Measurements from ENCODE around the gene RNF126. TPM values are rescaled to one million over a fixed set of nuclear protein-coding genes. Genes with fewer than 3 reads are reported as not detected.

Gene RNF126
- polyA plus RNA-seq, 1 donor (not counting 4 experiments of a cell fraction or from before 2014, with no cell fraction given): 8.2 TPM

GRCh38 chr19:643736-644135, 19.3 kb downstream of the RNF126 start:
- no peak for TF ChIP-seq EZH2 (IDR thresholded peaks at IDR 0.05; ENCODE audit: low read length)
- TF ChIP-seq CTCF (optimal IDR thresholded peaks at IDR 0.05 in 1 of 3, IDR thresholded peaks at IDR 0.05 in 1 of 3, conservative IDR thresholded peaks at IDR 0.05 in 1 of 3; ENCODE audit: extremely low read depth in 1 of 3, insufficient read depth in 2 of 3, low read length in 3 of 3): no peak
- H3K27me3 ChIP-seq (ENCODE audit: control insufficient read depth, extremely low read depth, insufficient read depth, low read length): no peaks in the 10 kb centered on the region
- no peak overlapping the region for H3K27ac ChIP-seq (ENCODE audit: control insufficient read depth, insufficient read depth, low read length)
- no peaks in the 10 kb centered on the region for H3K79me2 ChIP-seq (ENCODE audit: control insufficient read depth, insufficient read depth, low read length)
- peaks cover 9 to 17% of the 10 kb centered on the region in 2 experiments for H3K36me3 ChIP-seq (ENCODE audit: control insufficient read depth in 2 of 2, extremely low read depth in 1 of 2, insufficient read depth in 2 of 2, low read length in 2 of 2)
- H4K20me1 ChIP-seq (ENCODE audit: control insufficient read depth, extremely low read depth, insufficient read depth, low read length): peaks cover 3% of the 10 kb centered on the region
- H3K9me3 ChIP-seq (ENCODE audit: control insufficient read depth, low read depth, low read length): no peaks in the 10 kb centered on the region
- H3K4me2 ChIP-seq (ENCODE audit: control insufficient read depth, extremely low read depth, insufficient read depth, low read depth, low read length): no peak overlapping the region
- no peak overlapping the region for H3K9ac ChIP-seq (ENCODE audit: control insufficient read depth, extremely low read depth, insufficient read depth, low read length)
- no peak overlapping the region for H2AFZ ChIP-seq (ENCODE audit: control insufficient read depth, low read length)
- dilution Hi-C loops (cut with MboI; ENCODE audit: extremely low pct_ligation_motif_present, low sequenced_read_pairs): no loop called here
- H3K4me3 ChIP-seq (ENCODE audit: control insufficient read depth in 2 of 3, extremely low read depth in 1 of 3, insufficient read depth in 2 of 3, low read depth in 1 of 3, low read length in 3 of 3): no peak overlapping the region
- H3K9me1 ChIP-seq (ENCODE audit: control insufficient read depth, extremely low read depth, insufficient read depth, low read length): no peaks in the 10 kb centered on the region
- no peak for FAIRE-seq
- DNase-seq (ENCODE audit: low read depth, low spot score): no peak
- H3K4me1 ChIP-seq (ENCODE audit: control insufficient read depth, extremely low read depth, insufficient read depth, low read length): peaks cover 4% of the 10 kb centered on the region

- Histone ChIP-seq H2AFZ (ENCODE audit: control insufficient read depth, low read length) (no peak overlapping the region), H3K9me1 (ENCODE audit: control insufficient read depth, extremely low read depth, insufficient read depth, low read length) (no peaks in the 10 kb centered on the region), H3K9me3 (ENCODE audit: control insufficient read depth, low read depth, low read length) (no peaks in the 10 kb centered on the region), H3K4me2 (ENCODE audit: control insufficient read depth, extremely low read depth, insufficient read depth, low read depth, low read length) (no peak overlapping the region), H3K4me3 (ENCODE audit: control insufficient read depth in 2 of 3, extremely low read depth in 1 of 3, insufficient read depth in 2 of 3, low read depth in 1 of 3, low read length in 3 of 3) (no peak overlapping the region), H4K20me1 (ENCODE audit: control insufficient read depth, extremely low read depth, insufficient read depth, low read length) (peaks cover 3% of the 10 kb centered on the region), H3K27ac (ENCODE audit: control insufficient read depth, insufficient read depth, low read length) (no peak overlapping the region), H3K9ac (ENCODE audit: control insufficient read depth, extremely low read depth, insufficient read depth, low read length) (no peak overlapping the region), H3K79me2 (ENCODE audit: control insufficient read depth, insufficient read depth, low read length) (no peaks in the 10 kb centered on the region), H3K36me3 (ENCODE audit: control insufficient read depth in 2 of 2, extremely low read depth in 1 of 2, insufficient read depth in 2 of 2, low read length in 2 of 2) (peaks cover 9 to 15% of the 10 kb centered on the region in 2 experiments), H3K4me1 (ENCODE audit: control insufficient read depth, extremely low read depth, insufficient read depth, low read length) (peaks cover 4% of the 10 kb centered on the region), H3K27me3 (ENCODE audit: control insufficient read depth, extremely low read depth, insufficient read depth, low read length) (no peaks in the 10 kb centered on the region)
- DNase-seq (ENCODE audit: low read depth, low spot score) (no peak), FAIRE-seq (no peak)
- dilution Hi-C loops (cut with MboI; ENCODE audit: extremely low pct_ligation_motif_present, low sequenced_read_pairs): no loop called here
- TF ChIP-seq EZH2 (IDR thresholded peaks at IDR 0.05; ENCODE audit: low read length) (no peak), CTCF (optimal IDR thresholded peaks at IDR 0.05 in 1 of 3, IDR thresholded peaks at IDR 0.05 in 1 of 3, conservative IDR thresholded peaks at IDR 0.05 in 1 of 3; ENCODE audit: extremely low read depth in 1 of 3, insufficient read depth in 2 of 3, low read length in 3 of 3) (no peak)
These were observed 20.0 kb downstream of the RNF126 start for GRCh38 chr19:642767-643727.
